CD4-positive, alpha-beta T cell treated with Interleukin-6 at 100 ng/mL for 8 hours (primary cell): ENCODE data around the gene RIIAD1.
"Not testable (repeated sequence)": the region's sequence is repeated elsewhere in the genome, so short reads cannot be mapped to it uniquely, and the experiment has no call there.

Experiments
- DNase-seq: peaks from one replicate; pipeline ENCODE4 v3.0.0-alpha.2; 2020; ENCODE audit warnings: mixed read lengths, low spot score

The RIIAD1 gene

GRCh38 chr1:151737026-151737425 is 15.7 kb downstream of the RIIAD1 start:
- DNase-seq: no peak

- no peak for DNase-seq
These were observed 16.2 kb downstream of the RIIAD1 start for GRCh38 chr1:151737479-151737878.

GRCh38 chr1:151739590-151740355 is 18.5 kb downstream of the RIIAD1 start:
- no peak for DNase-seq

GRCh38 chr1:151741516-151741915 is 20.2 kb downstream of the RIIAD1 start:
- no peak for DNase-seq

- DNase-seq: no peak
These were observed 35.0 kb downstream of the RIIAD1 start for GRCh38 chr1:151756291-151756690.

GRCh38 chr1:151759241-151759640 is 37.9 kb downstream of the RIIAD1 start:
- DNase-seq: no peak

GRCh38 chr1:151760597-151761385 is 39.5 kb downstream of the RIIAD1 start:
- no peak for DNase-seq

GRCh38 chr1:151762941-151763921 is 41.9 kb downstream of the RIIAD1 start, which contains the start of gene MRPL9:
Gene MRPL9, minus strand, starts transcription at chr1:151763496. Its CDS starts 17 bp downstream, at chr1:151763479.
- peak; percentile 79 for DNase-seq

- no peak for DNase-seq
These were observed 42.7 kb downstream of the RIIAD1 start for GRCh38 chr1:151763990-151764389.

- DNase-seq: not testable (repeated sequence)
These were observed 47.2 kb downstream of the RIIAD1 start for GRCh38 chr1:151768351-151769066.

- DNase-seq: not testable (repeated sequence)
These were observed 47.9 kb downstream of the RIIAD1 start for GRCh38 chr1:151769270-151769669.

- no peak for DNase-seq
These were observed 52.4 kb downstream of the RIIAD1 start for GRCh38 chr1:151773702-151774101.

GRCh38 chr1:151774256-151774922 is 53.1 kb downstream of the RIIAD1 start:
- DNase-seq: no peak

GRCh38 chr1:151775894-151776664 is 54.8 kb downstream of the RIIAD1 start:
- no peak for DNase-seq

GRCh38 chr1:151776665-151777062 is 55.3 kb downstream of the RIIAD1 start:
- no peak for DNase-seq

- no peak for DNase-seq
These were observed 56.0 kb downstream of the RIIAD1 start for GRCh38 chr1:151777317-151777716.
